IMR-90 (cell line): ENCODE data around the gene WNT16. TPM values are rescaled to one million over a fixed set of nuclear protein-coding genes. Genes with fewer than 3 reads are reported as not detected.

Experiments used
- ATAC-seq: fragments of 200-7000 bp; cut with Tn5 transposase; 2 replicates; pipeline ENCODE4 v1.9.1; 2020; ENCODE audit warnings: low read depth, mild to moderate bottlenecking, moderate library complexity
- BruUV-seq: library from RNA; stranded (reverse); fragments of 400-500 nt; replicated peaks from 2 replicates; lab custom pipeline; 2021; lab: Mats Ljungman, UMichigan
- CTCF ChIA-PET: fragments of 300-600 bp; formaldehyde crosslinking; extraction: SDS; loops from one replicate; lab custom pipeline; 2021; ENCODE audit warnings: antibody characterized with exemption; lab: Yijun Ruan, JAX
- POLR2A ChIA-PET: fragments of 300-600 bp; sonication (Branson Sonifier 250); formaldehyde crosslinking; loops from one replicate; lab custom pipeline; 2022; ENCODE audit warnings: antibody characterized with exemption; ENCODE audit not compliant: unreplicated experiment; lab: Charles Lee
- DNase-seq: peaks from one replicate; pipeline ENCODE4 v3.0.0; 2013
- H2AFZ ChIP-seq: replicated peaks from 2 replicates; pipeline ENCODE3; 2013; ENCODE audit warnings: low read length, mild to moderate bottlenecking; ENCODE audit not compliant: poor library complexity
- H2AK5ac ChIP-seq: 2 replicates; pipeline ENCODE4 v1.6.1; 2013; ENCODE audit warnings: low read depth, low read length, inconsistent platforms
- H2AK9ac ChIP-seq: replicated peaks from 2 replicates; pipeline ENCODE3; 2013; ENCODE audit warnings: mild to moderate bottlenecking, low read depth, low read length, moderate library complexity; ENCODE audit not compliant: poor library complexity
- H2BK120ac ChIP-seq: 2 replicates; pipeline ENCODE4 v1.6.1; 2013; ENCODE audit warnings: low read depth, low read length, inconsistent platforms
- H2BK15ac ChIP-seq: 3 replicates; pipeline ENCODE4 v1.6.1; 2013; ENCODE audit warnings: low read depth, low read length, inconsistent platforms
- H2BK20ac ChIP-seq: 2 replicates; pipeline ENCODE4 v1.6.1; 2013; ENCODE audit warnings: low read depth, mild to moderate bottlenecking, inconsistent platforms, low read length, moderate library complexity
- H2BK5ac ChIP-seq: 2 replicates; pipeline ENCODE4 v1.6.1; 2013; ENCODE audit warnings: mild to moderate bottlenecking, low read depth, low read length, inconsistent platforms; ENCODE audit not compliant: poor library complexity, severe bottlenecking
- H3K14ac ChIP-seq: replicated peaks from 2 replicates; pipeline ENCODE4 v1.6.1; 2013; ENCODE audit warnings: low read depth, low read length, inconsistent platforms
- H3K18ac ChIP-seq: 2 replicates; pipeline ENCODE4 v1.6.1; 2013; ENCODE audit warnings: low read depth, low read length, control low read depth
- H3K23ac ChIP-seq: 2 replicates; pipeline ENCODE4 v1.6.1; 2013; ENCODE audit warnings: low read depth, low read length, inconsistent platforms
- H3K27ac ChIP-seq: 2 replicates; pipeline ENCODE4 v1.5.1; 2013; ENCODE audit warnings: mild to moderate bottlenecking, control low read depth, low read length; ENCODE audit not compliant: insufficient read depth
- H3K27me3 ChIP-seq: 2 replicates; pipeline ENCODE4 v1.6.1; 2013; ENCODE audit warnings: low read length; ENCODE audit not compliant: control insufficient read depth, insufficient read depth
- H3K36me3 ChIP-seq: 2 replicates; pipeline ENCODE4 v1.6.1; 2013; ENCODE audit warnings: low read length, mixed read lengths; ENCODE audit not compliant: control insufficient read depth, insufficient read depth
- H3K4ac ChIP-seq: 2 replicates; pipeline ENCODE4 v1.6.1; 2013; ENCODE audit warnings: low read depth, low read length, inconsistent platforms
- H3K4me1 ChIP-seq: 2 replicates; pipeline ENCODE4 v1.6.1; 2013; ENCODE audit warnings: low read length, mixed read lengths; ENCODE audit not compliant: control insufficient read depth, insufficient read depth
- H3K4me2 ChIP-seq: 2 replicates; pipeline ENCODE4 v1.6.1; 2013; ENCODE audit warnings: low read depth, mild to moderate bottlenecking, control low read depth, low read length, moderate library complexity
- H3K4me3 ChIP-seq: 2 replicates; pipeline ENCODE4 v1.5.1; 2013; ENCODE audit warnings: low read depth, mild to moderate bottlenecking, control low read depth, low read length, moderate library complexity; ENCODE audit not compliant: insufficient read depth
- H3K56ac ChIP-seq: 2 replicates; pipeline ENCODE4 v1.6.1; 2013; ENCODE audit warnings: low read length, inconsistent platforms; ENCODE audit not compliant: insufficient read depth; ENCODE audit errors: extremely low read depth
- H3K79me1 ChIP-seq, 2 experiments: 2 replicates each; pipeline ENCODE4 v1.6.1; 2013; ENCODE audit warnings: low read length in 2 of 2, inconsistent platforms in 1 of 2, low read depth in 1 of 2
- H3K9ac ChIP-seq: 2 replicates; pipeline ENCODE4 v1.6.1; 2013; ENCODE audit warnings: low read depth, low read length, control low read depth
- H3K9me1 ChIP-seq: 2 replicates; pipeline ENCODE4 v1.6.1; 2013; ENCODE audit warnings: low read length, inconsistent platforms; ENCODE audit not compliant: insufficient read depth
- H3K9me3 ChIP-seq: 2 replicates; pipeline ENCODE4 v1.6.1; 2013; ENCODE audit warnings: low read length; ENCODE audit not compliant: control insufficient read depth, insufficient read depth
- H4K20me1 ChIP-seq: 2 replicates; pipeline ENCODE4 v1.6.1; 2013; ENCODE audit warnings: low read length, inconsistent platforms; ENCODE audit not compliant: insufficient read depth
- H4K5ac ChIP-seq: 2 replicates; pipeline ENCODE4 v1.6.1; 2013; ENCODE audit warnings: mild to moderate bottlenecking, low read depth, low read length, control low read depth
- H4K8ac ChIP-seq, 2 experiments: 2 replicates each; pipeline ENCODE4 v1.6.1; 2013; ENCODE audit warnings: low read depth in 2 of 2, low read length in 2 of 2, control low read depth in 1 of 2, inconsistent platforms in 1 of 2
- H4K91ac ChIP-seq: 2 replicates; pipeline ENCODE4 v1.6.1; 2013; ENCODE audit warnings: low read depth, low read length, inconsistent platforms; ENCODE audit not compliant: insufficient read depth
- NFE2L2 ChIP-seq: fragments of 150-350 bp; IDR thresholded peaks from 2 replicates; pipeline ENCODE4 v1.6.1; 2016; ENCODE audit warnings: low read depth, mild to moderate bottlenecking, low read length
- RCOR1 ChIP-seq: IDR thresholded peaks from 2 replicates; pipeline ENCODE4 v1.6.1; 2012; ENCODE audit warnings: mild to moderate bottlenecking, low read length, improper control_type of control experiment; ENCODE audit not compliant: insufficient replicate concordance
- WGBS, 2 experiments: methylation state at CpG; one replicate each; pipeline versions ENCODE4 v1.1.5 to v1.1.7; 2013; ENCODE audit warnings: missing lambda C conversion rate in 2 of 2; ENCODE audit not compliant: insufficient read length in 1 of 2; ENCODE audit errors: extremely low coverage in 2 of 2; 5-methylcytosine and 5-hydroxymethylcytosine counted together
- dilution Hi-C: fragments of 300-500 bp; cut with HindIII; formaldehyde crosslinking; loops from one replicate; pipeline ENCODE4 v1.14.3; 2018; ENCODE audit warnings: low sequenced_read_pairs; ENCODE audit not compliant: unreplicated experiment
- in situ Hi-C: fragments of 300-500 bp; cut with MboI; formaldehyde crosslinking; loops from 3 replicates; pipeline ENCODE4 v1.14.3; 2019; ENCODE audit warnings: low sequenced_read_pairs, inconsistent platforms, mixed read lengths
- intact Hi-C: fragments of 100-400 bp; cut with micrococcal nuclease; formaldehyde crosslinking; loops from 2 replicates; pipeline ENCODE4 v1.10.0; 2022
- polyA plus RNA-seq, 3 experiments: library from polyadenylated mRNA; depleted of rRNA; stranded (reverse); fragments of >200 nt; gene quantifications; 2 replicates each; pipeline ENCODE4 v1.2.3, GENCODE V29; 2012; ENCODE audit warnings: low replicate concordance in 1 of 3
- total RNA-seq: library from RNA; depleted of rRNA; stranded (reverse); fragments of >200 nt; gene quantifications from 2 replicates; pipeline ENCODE4 v1.2.3, GENCODE V29; 2012
- TF ChIP-seq, protein P1 (sequence below): fragments of 150-350 bp; IDR thresholded peaks from 2 replicates; pipeline ENCODE4 v1.6.1; 2017; ENCODE audit warnings: mild to moderate bottlenecking, antibody characterized with exemption, low read length, low read depth

WNT16 gene
- total and polyA plus RNA-seq, 2 of the 4 experiments (the other 2 are of a cell fraction), result 0.68 to 1.1 TPM

DNA sequence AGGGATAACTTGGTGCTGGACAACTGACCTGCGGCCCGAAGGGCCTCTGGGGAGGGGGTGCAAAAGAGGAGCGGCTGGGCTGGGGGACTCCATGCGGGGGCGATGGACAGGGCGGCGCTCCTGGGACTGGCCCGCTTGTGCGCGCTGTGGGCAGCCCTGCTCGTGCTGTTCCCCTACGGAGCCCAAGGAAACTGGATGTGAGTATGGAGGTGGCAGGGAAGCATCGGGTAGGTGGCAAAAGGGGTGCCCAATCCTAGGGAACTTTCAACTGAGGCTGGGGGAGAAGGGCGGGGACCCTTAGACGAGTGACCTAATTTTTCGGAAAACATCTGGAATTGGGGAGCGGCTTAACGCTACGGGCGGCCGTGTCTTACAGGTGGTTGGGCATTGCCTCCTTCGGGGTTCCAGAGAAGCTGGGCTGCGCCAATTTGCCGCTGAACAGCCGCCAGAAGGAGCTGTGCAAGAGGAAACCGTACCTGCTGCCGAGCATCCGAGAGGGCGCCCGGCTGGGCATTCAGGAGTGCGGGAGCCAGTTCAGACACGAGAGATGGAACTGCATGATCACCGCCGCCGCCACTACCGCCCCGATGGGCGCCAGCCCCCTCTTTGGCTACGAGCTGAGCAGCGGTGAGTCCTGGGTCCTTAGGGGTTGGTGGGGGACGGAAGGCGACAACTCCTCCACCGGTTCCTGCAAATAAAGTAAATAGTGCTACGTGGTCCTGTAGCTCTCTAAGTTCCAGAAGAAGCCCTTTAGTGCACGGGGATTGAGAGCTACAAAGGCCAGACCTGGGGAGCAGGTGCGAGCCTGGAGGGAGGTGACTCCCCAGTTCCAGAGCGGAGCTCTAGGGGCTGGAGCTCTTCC, 622 bp downstream of the WNT16 start:
- no peaks in the 10 kb centered on the region for H3K9me3 ChIP-seq
- CTCF ChIA-PET, result interaction anchor here (1.9 kb wide), 1 partner anchor 29 kb away, joined by 6 read pairs; no protein-coding TSS in a partner anchor
- intact Hi-C loops, result loop anchor here (10.0 kb wide), 1 partner anchor 525 kb away; no protein-coding TSS in a partner anchor

More for the DNA sequence above, 622 bp downstream of the WNT16 start:
- H3K18ac ChIP-seq, result no peak overlapping the region
- no peak overlapping the region for H3K27ac ChIP-seq
- no peak overlapping the region for H2AK5ac ChIP-seq
- WGBS, 2 experiments, result 2% methylated on average over 15 of the region's 47 CpGs; no CpG with 5 or more reads in 1 of the 2 experiments
- no peaks in the 10 kb centered on the region for H4K20me1 ChIP-seq
- H4K8ac ChIP-seq, result no peak overlapping the region
- DNase-seq (no peak), ATAC-seq (peak; percentile 57)
- no TSS peak for BruUV-seq
- H2BK5ac ChIP-seq, result no peak overlapping the region
- no peak overlapping the region for H2BK15ac ChIP-seq
- peaks cover 0 to 6% of the 10 kb centered on the region in 2 experiments; a peak in 1 of 4 replicates for H3K79me1 ChIP-seq
- in situ Hi-C loops, result loop anchor here (25.0 kb wide), 2 partner anchors 192 to 342 kb away; partner anchors contain the start of gene CPED1
- peak overlapping the region; percentile 92 for H3K4me2 ChIP-seq
- POLR2A ChIA-PET, result interaction anchor here (0.6 to 1.0 kb wide), 2 partner anchors 116 to 170 kb away, joined by 3 to 4 read pairs; no protein-coding TSS in a partner anchor
- no peaks in the 10 kb centered on the region for H3K9me1 ChIP-seq
- 0 out of 2 replicates have a peak overlapping the region, but pooled peaks have one; percentile 52 for H3K14ac ChIP-seq
- H3K23ac ChIP-seq, result peak overlapping the region; percentile 65; the same call in 1 of the 2 replicates
- H3K4ac ChIP-seq, result no peak overlapping the region; the same call in 1 of the 2 replicates
- H3K27me3 ChIP-seq, result peaks cover 21% of the 10 kb centered on the region
- peak overlapping the region; percentile 57 for H2AK9ac ChIP-seq
- no peak overlapping the region for H2BK20ac ChIP-seq
- TF ChIP-seq RCOR1, result no peak
- TF ChIP-seq NFE2L2, result no peak
- TF ChIP-seq, protein P1, sequence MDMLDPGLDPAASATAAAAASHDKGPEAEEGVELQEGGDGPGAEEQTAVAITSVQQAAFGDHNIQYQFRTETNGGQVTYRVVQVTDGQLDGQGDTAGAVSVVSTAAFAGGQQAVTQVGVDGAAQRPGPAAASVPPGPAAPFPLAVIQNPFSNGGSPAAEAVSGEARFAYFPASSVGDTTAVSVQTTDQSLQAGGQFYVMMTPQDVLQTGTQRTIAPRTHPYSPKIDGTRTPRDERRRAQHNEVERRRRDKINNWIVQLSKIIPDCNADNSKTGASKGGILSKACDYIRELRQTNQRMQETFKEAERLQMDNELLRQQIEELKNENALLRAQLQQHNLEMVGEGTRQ, result no peak
- H3K9ac ChIP-seq, result no peak overlapping the region; the same call in 1 of the 2 replicates
- H3K4me3 ChIP-seq, result peak overlapping the region; percentile 63
- dilution Hi-C loops, result no loop called here
- H3K56ac ChIP-seq, result no peak overlapping the region
- no peak overlapping the region for H4K5ac ChIP-seq
- H3K4me1 ChIP-seq, result no peaks in the 10 kb centered on the region
- peak overlapping the region; percentile 87 for H2AFZ ChIP-seq
- peak overlapping the region; percentile 26; the same call in 1 of the 2 replicates for H4K91ac ChIP-seq
- H3K36me3 ChIP-seq, result no peaks in the 10 kb centered on the region
- no peak overlapping the region; the same call in 1 of the 2 replicates for H2BK120ac ChIP-seq
